ENCODE data around the gene TASP1. TPM values are rescaled to one million over a fixed set of nuclear protein-coding genes. Genes with fewer than 3 reads are reported as not detected.

The TASP1 gene
- total RNA-seq, 6 experiments from 2014 or later, result 5.2 to 6.4 (median 6.0) TPM

GRCh38 chr20:13563854-13564253 lies 74.9 kb downstream of the TASP1 start:
- Mint-ChIP-seq H3K4me3 (no peak overlapping the region), H3K27ac (no peak overlapping the region), H3K4me1 (ENCODE audit: low read depth) (no peaks in the 10 kb centered on the region), H3K36me3 (ENCODE audit: low read depth) (peaks cover 11% of the 10 kb centered on the region), H3K9me3 (no peaks in the 10 kb centered on the region), H3K27me3 (ENCODE audit: insufficient read depth) (no peaks in the 10 kb centered on the region)
- TF ChIP-seq, protein P1, sequence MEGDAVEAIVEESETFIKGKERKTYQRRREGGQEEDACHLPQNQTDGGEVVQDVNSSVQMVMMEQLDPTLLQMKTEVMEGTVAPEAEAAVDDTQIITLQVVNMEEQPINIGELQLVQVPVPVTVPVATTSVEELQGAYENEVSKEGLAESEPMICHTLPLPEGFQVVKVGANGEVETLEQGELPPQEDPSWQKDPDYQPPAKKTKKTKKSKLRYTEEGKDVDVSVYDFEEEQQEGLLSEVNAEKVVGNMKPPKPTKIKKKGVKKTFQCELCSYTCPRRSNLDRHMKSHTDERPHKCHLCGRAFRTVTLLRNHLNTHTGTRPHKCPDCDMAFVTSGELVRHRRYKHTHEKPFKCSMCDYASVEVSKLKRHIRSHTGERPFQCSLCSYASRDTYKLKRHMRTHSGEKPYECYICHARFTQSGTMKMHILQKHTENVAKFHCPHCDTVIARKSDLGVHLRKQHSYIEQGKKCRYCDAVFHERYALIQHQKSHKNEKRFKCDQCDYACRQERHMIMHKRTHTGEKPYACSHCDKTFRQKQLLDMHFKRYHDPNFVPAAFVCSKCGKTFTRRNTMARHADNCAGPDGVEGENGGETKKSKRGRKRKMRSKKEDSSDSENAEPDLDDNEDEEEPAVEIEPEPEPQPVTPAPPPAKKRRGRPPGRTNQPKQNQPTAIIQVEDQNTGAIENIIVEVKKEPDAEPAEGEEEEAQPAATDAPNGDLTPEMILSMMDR (IDR thresholded peaks at IDR 0.05), result no peak
- no peak for DNase-seq

GRCh38 chr20:13554706-13555105 lies 84.0 kb downstream of the TASP1 start:
- Mint-ChIP-seq H3K27ac (no peak overlapping the region), H3K4me3 (no peak overlapping the region), H3K4me1 (ENCODE audit: low read depth) (peaks cover 23% of the 10 kb centered on the region), H3K27me3 (ENCODE audit: insufficient read depth) (no peaks in the 10 kb centered on the region), H3K36me3 (ENCODE audit: low read depth) (peaks cover 9% of the 10 kb centered on the region; the same call in 1 of the 2 replicates), H3K9me3 (no peaks in the 10 kb centered on the region)
- peak; percentile 17 for DNase-seq
- TF ChIP-seq, protein P1 (IDR thresholded peaks at IDR 0.05), result no peak

- no peak overlapping the region for H3K4me3 Mint-ChIP-seq
- no peaks in the 10 kb centered on the region for H3K9me3 Mint-ChIP-seq
- H3K4me1 Mint-ChIP-seq (ENCODE audit: low read depth), result peaks cover 23% of the 10 kb centered on the region
- H3K27me3 Mint-ChIP-seq (ENCODE audit: insufficient read depth), result no peaks in the 10 kb centered on the region
- H3K27ac Mint-ChIP-seq, result no peak overlapping the region
- H3K36me3 Mint-ChIP-seq (ENCODE audit: low read depth), result peaks cover 9% of the 10 kb centered on the region; the same call in 1 of the 2 replicates
- no peak for DNase-seq
- TF ChIP-seq, protein P1 (IDR thresholded peaks at IDR 0.05), result no peak
These were observed 84.7 kb downstream of the TASP1 start for GRCh38 chr20:13554076-13554475.

DNA sequence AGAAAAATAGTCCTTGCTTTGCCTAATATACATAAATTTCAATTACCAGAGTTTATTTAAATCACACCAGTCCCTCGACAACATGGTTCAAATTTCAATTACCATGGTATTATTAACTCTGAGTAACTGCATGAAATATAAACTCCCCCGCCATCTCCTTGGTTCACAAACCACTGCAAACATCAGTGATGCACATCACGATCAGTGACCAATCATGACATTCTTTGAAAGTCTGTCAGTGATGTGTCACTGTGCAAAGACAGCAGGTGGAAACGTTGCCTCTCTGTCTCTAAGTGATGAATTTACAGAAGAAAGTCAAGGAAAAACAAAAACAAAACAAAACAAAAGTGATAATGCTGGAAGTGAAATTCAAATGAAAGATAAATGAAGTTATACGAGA lies 86.7 kb downstream of the TASP1 start:
- Mint-ChIP-seq H3K27ac (peak overlapping the region; percentile 19), H3K27me3 (ENCODE audit: insufficient read depth) (no peaks in the 10 kb centered on the region), H3K36me3 (ENCODE audit: low read depth) (peaks cover 9% of the 10 kb centered on the region; the same call in 1 of the 2 replicates), H3K4me3 (no peak overlapping the region; the same call in 1 of the 2 replicates), H3K4me1 (ENCODE audit: low read depth) (peaks cover 23% of the 10 kb centered on the region), H3K9me3 (no peaks in the 10 kb centered on the region)
- TF ChIP-seq, protein P1 (IDR thresholded peaks at IDR 0.05), result no peak
- DNase-seq, result peak; percentile 24

GRCh38 chr20:13549451-13549850 lies 89.3 kb downstream of the TASP1 start:
- TF ChIP-seq, protein P1 (IDR thresholded peaks at IDR 0.05), result no peak
- Mint-ChIP-seq H3K27me3 (ENCODE audit: insufficient read depth) (no peaks in the 10 kb centered on the region; the same call in 1 of the 2 replicates), H3K27ac (no peak overlapping the region), H3K9me3 (no peaks in the 10 kb centered on the region), H3K4me1 (ENCODE audit: low read depth) (peaks cover 26% of the 10 kb centered on the region), H3K4me3 (no peak overlapping the region), H3K36me3 (ENCODE audit: low read depth) (no peaks in the 10 kb centered on the region)
- DNase-seq, result no peak
